ENCODE measurements around the gene LUC7L. TPM values are rescaled to one million over a fixed set of nuclear protein-coding genes. Genes with fewer than 3 reads are reported as not detected.
"Not testable (repeated sequence)": the region's sequence is repeated elsewhere in the genome, so short reads cannot be mapped to it uniquely, and the experiment has no call there.

The LUC7L gene
- total RNA-seq, 4 donors from 2014 or later: 85.1 to 316 (median 153) TPM

DNA sequence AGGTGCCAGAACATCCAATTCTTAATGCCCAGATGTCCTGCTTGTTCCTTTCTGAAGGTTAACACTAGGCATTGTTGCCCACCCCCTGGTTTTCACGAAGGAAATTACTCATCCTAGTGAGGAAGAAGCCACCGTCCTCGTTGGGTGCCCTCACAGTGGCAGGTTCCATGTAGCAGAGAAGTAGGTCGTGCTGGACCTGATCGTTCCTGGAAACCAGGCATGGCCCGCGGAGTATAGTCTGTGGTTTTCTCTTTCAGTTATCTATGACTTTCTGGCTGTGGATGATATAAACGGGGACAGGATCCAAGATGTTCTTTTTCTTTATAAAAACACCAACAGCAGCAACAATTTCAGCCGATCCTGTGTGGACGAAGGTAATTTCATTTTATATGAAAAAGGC is 30.0 kb upstream of the LUC7L start:
- Histone ChIP-seq H3K27me3 (no peaks in the 10 kb centered on the region), H3K27ac (no peak overlapping the region), H3K36me3 (peaks cover 0 to 34% (median 10%) of the 10 kb centered on the region in 4 donors), H3K9me3 (no peaks in the 10 kb centered on the region), H3K4me1 (peaks cover 0 to 2% (median under 1%) of the 10 kb centered on the region in 4 donors), H3K4me3 (no peak overlapping the region)
- no peak for DNase-seq
- in situ Hi-C loops (cut with MboI; ENCODE audit: low pct_ligation_motif_present in 1 of 4, low pct_unique_long_range_greater_than_20kb in 1 of 4, low sequenced_read_pairs in 3 of 4) (no loop called here), intact Hi-C loops (cut with DNase I; ENCODE audit: low total_unique reads) (no loop called here)
- TF ChIP-seq, protein P1, sequence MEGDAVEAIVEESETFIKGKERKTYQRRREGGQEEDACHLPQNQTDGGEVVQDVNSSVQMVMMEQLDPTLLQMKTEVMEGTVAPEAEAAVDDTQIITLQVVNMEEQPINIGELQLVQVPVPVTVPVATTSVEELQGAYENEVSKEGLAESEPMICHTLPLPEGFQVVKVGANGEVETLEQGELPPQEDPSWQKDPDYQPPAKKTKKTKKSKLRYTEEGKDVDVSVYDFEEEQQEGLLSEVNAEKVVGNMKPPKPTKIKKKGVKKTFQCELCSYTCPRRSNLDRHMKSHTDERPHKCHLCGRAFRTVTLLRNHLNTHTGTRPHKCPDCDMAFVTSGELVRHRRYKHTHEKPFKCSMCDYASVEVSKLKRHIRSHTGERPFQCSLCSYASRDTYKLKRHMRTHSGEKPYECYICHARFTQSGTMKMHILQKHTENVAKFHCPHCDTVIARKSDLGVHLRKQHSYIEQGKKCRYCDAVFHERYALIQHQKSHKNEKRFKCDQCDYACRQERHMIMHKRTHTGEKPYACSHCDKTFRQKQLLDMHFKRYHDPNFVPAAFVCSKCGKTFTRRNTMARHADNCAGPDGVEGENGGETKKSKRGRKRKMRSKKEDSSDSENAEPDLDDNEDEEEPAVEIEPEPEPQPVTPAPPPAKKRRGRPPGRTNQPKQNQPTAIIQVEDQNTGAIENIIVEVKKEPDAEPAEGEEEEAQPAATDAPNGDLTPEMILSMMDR (IDR thresholded peaks at IDR 0.05): no peak
- TF ChIP-seq EP300 (IDR thresholded peaks at IDR 0.05; ENCODE audit: low read depth) (no peak), POLR2AphosphoS5 (IDR thresholded peaks at IDR 0.05) (no peak), POLR2A (IDR thresholded peaks at IDR 0.05) (no peak)
- 78 to 80% methylated on average over 4 to 10 of the region's 10 CpGs for WGBS, 2 donors (ENCODE audit: low coverage in 1 of 2)

DNA sequence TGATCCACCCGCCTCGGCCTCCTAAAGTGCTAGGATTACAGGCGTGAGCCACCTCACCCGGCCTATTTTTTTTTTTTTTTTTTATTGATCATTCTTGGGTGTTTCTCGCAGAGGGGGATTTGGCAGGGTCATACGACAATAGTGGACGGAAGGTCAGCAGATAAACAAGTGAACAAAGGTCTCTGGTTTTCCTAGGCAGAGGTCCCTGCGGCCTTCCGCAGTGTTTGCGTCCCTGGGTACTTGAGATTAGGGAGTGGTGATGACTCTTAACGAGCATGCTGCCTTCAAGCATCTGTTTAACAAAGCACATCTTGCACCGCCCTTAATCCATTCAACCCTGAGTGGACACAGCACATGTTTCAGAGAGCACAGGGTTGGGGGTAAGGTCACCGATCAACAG is 28.8 kb upstream of the LUC7L start:
- H3K27me3 ChIP-seq; H3K4me3 ChIP-seq; in situ Hi-C loops (cut with MboI; ENCODE audit: low pct_ligation_motif_present in 1 of 4, low pct_unique_long_range_greater_than_20kb in 1 of 4, low sequenced_read_pairs in 3 of 4); H3K27ac ChIP-seq; DNase-seq; H3K9me3 ChIP-seq; intact Hi-C loops (cut with DNase I; ENCODE audit: low total_unique reads): not testable (repeated sequence)
- 92 to 94% methylated on average over 2 to 13 of the region's 13 CpGs for WGBS, 2 donors (ENCODE audit: low coverage in 1 of 2)
- Histone ChIP-seq H3K4me1 (peaks cover 5 to 14% (median 11%) of the 10 kb centered on the region in 4 donors), H3K36me3 (peaks cover 0 to 34% (median 11%) of the 10 kb centered on the region in 4 donors)

- Histone ChIP-seq H3K27ac (no peak overlapping the region), H3K27me3 (no peaks in the 10 kb centered on the region), H3K4me1 (peaks cover 5 to 39% (median 25%) of the 10 kb centered on the region in 4 donors), H3K36me3 (peaks cover 0 to 11% (median 4%) of the 10 kb centered on the region in 4 donors), H3K9me3 (no peaks in the 10 kb centered on the region), H3K4me3 (no peak overlapping the region)
- in situ Hi-C loops (cut with MboI; ENCODE audit: low pct_ligation_motif_present in 1 of 4, low pct_unique_long_range_greater_than_20kb in 1 of 4, low sequenced_read_pairs in 3 of 4) (no loop called here), intact Hi-C loops (cut with DNase I; ENCODE audit: low total_unique reads) (no loop called here)
- WGBS, 2 donors (ENCODE audit: low coverage in 1 of 2): 92% methylated on average over 6 of the region's 6 CpGs; no CpG with 5 or more reads in 1 of the 2 donors
- TF ChIP-seq POLR2A (IDR thresholded peaks at IDR 0.05): no peak
- TF ChIP-seq, protein P1 (IDR thresholded peaks at IDR 0.05): no peak
- TF ChIP-seq EP300 (IDR thresholded peaks at IDR 0.05; ENCODE audit: low read depth): no peak
- TF ChIP-seq POLR2AphosphoS5 (IDR thresholded peaks at IDR 0.05): no peak
- DNase-seq: no peak
Measured at GRCh38 chr16:255183-255582, 25.9 kb upstream of the LUC7L start.

GRCh38 chr16:254461-254860 is 25.2 kb upstream of the LUC7L start:
- DNase-seq: no peak
- H3K36me3 ChIP-seq: peaks cover 0 to 9% (median 3%) of the 10 kb centered on the region in 4 donors
- 80 to 96% methylated on average over 2 to 25 of the region's 25 CpGs for WGBS, 2 donors (ENCODE audit: low coverage in 1 of 2)
- no peaks in the 10 kb centered on the region for H3K27me3 ChIP-seq
- H3K9me3 ChIP-seq: no peaks in the 10 kb centered on the region
- intact Hi-C loops (cut with DNase I; ENCODE audit: low total_unique reads) (no loop called here), in situ Hi-C loops (cut with MboI; ENCODE audit: low pct_ligation_motif_present in 1 of 4, low pct_unique_long_range_greater_than_20kb in 1 of 4, low sequenced_read_pairs in 3 of 4) (no loop called here)
- H3K4me1 ChIP-seq: peaks cover 5 to 43% (median 27%) of the 10 kb centered on the region in 4 donors
- H3K27ac ChIP-seq: peak overlapping the region in 2 of 4 donors; percentile 63 to 80
- H3K4me3 ChIP-seq: no peak overlapping the region
- TF ChIP-seq POLR2AphosphoS5 (IDR thresholded peaks at IDR 0.05) (no peak), POLR2A (IDR thresholded peaks at IDR 0.05) (no peak), EP300 (IDR thresholded peaks at IDR 0.05; ENCODE audit: low read depth) (no peak)
- TF ChIP-seq, protein P1 (IDR thresholded peaks at IDR 0.05): no peak

DNA sequence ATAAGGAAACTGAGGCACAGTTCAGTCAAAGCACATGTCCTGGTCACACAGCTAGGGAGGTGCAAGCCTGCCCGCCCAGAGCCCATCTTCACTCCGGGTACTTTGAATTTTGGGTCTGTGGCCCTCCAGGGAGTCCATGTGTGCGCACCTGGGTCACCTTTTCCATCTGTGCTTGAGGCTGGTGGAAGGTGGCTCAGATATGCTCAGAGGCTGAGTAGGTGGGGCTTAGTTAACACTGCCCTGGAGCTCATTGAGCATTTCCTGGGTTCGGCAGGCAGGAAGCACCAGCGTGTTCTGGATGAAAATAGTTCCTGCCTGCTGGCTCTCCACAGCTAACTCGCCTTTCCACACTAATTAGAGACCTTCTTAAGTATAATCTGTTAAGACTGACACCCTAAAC is 24.6 kb upstream of the LUC7L start:
- WGBS, 2 donors (ENCODE audit: low coverage in 1 of 2): 82% methylated on average over 6 of the region's 6 CpGs; no CpG with 5 or more reads in 1 of the 2 donors

More for the DNA sequence above, 24.6 kb upstream of the LUC7L start:
- H3K4me3 ChIP-seq: no peak overlapping the region
- H3K36me3 ChIP-seq: peaks cover 0 to 9% (median 2%) of the 10 kb centered on the region in 4 donors
- peaks cover 5 to 43% (median 27%) of the 10 kb centered on the region in 4 donors for H3K4me1 ChIP-seq
- TF ChIP-seq POLR2AphosphoS5 (IDR thresholded peaks at IDR 0.05) (peak in 1 of 3 donors; percentile 29), POLR2A (IDR thresholded peaks at IDR 0.05) (peak; percentile 33)
- TF ChIP-seq, protein P1 (IDR thresholded peaks at IDR 0.05): no peak
- in situ Hi-C loops (cut with MboI; ENCODE audit: low pct_ligation_motif_present in 1 of 4, low pct_unique_long_range_greater_than_20kb in 1 of 4, low sequenced_read_pairs in 3 of 4) (no loop called here), intact Hi-C loops (cut with DNase I; ENCODE audit: low total_unique reads) (no loop called here)
- H3K27me3 ChIP-seq: no peaks in the 10 kb centered on the region
- peak; percentile 43 for DNase-seq
- H3K9me3 ChIP-seq: no peaks in the 10 kb centered on the region
- H3K27ac ChIP-seq: peak overlapping the region; percentile 48 to 80 (median 64)
